GM19025 (cell line): ENCODE data around the gene CELF5.

ENCODE experiments used
- ATAC-seq: cut with Tn5 transposase; IDR thresholded peaks from one replicate; pipeline ENCODE4 v1.9.1; 2021; ENCODE audit warnings: mild to moderate bottlenecking, low read depth, moderate library complexity; ENCODE audit not compliant: unreplicated experiment

CELF5 gene

DNA sequence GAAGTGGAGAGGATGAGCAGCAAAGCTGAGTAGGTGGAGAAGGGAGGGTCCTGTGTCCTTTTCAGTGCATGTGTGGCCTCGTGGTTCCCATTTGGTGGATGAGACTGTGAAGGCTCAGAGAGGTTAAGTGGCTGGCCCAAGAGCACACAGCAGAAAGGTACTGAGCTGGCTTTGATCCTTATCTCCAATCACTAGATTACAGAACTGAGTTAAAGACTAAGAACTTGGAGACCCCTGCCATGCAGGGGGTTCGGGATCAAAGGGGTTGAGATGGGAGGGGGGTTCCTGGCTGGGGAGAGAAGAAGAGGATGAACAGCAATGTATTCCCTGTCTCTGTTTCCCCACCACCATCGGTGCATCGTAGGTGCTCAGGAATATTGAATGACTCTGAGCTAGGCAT lies 11.8 kb downstream of the CELF5 start:
- ATAC-seq: no peak

GRCh38 chr19:3238066-3238561 lies 13.7 kb downstream of the CELF5 start:
- ATAC-seq: no peak

GRCh38 chr19:3239367-3239766 lies 14.9 kb downstream of the CELF5 start:
- no peak for ATAC-seq

DNA sequence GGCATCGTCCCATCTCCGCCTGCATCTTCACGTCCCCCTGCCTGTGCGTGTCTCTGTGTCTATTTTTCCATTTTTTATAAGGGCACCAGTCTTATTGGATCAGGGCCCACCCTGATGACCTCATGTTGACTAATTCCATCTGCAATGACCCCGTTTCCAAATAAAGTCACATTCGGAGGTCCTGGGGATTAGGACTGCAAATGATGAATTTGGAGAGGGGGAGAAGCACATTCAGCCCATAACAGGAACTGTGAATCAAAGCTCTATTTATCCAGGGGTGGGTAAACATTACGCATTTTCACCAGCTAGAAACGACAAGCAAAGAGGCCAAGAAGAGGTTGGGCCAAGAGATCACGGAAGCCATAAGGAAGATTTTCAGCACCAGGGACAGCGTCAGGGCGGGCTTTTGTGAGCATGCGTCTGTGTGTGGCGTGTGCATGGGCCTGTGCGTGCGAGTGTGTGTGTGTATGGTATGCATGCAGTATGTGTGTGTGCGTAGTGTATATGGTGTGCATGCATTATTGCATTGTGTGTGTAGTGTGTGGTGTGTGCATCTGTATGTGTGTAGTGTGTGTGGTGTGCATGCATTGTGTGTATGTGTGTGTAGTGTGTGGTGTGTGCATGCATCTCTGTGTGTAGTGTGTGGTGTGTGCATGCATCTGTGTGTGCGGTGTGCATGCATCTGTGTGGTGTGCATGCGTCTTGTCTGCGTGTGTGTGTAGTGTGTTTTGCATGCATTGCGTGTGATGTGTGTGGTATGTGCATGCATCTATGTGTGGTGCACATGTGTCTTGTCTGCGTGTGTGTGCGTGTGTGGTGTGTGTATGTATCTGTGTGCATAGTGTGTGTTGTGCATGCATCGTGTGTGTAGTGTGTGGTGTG lies 19.6 kb downstream of the CELF5 start:
- no peak for ATAC-seq

GRCh38 chr19:3245050-3245449 lies 20.6 kb downstream of the CELF5 start:
- no peak for ATAC-seq

DNA sequence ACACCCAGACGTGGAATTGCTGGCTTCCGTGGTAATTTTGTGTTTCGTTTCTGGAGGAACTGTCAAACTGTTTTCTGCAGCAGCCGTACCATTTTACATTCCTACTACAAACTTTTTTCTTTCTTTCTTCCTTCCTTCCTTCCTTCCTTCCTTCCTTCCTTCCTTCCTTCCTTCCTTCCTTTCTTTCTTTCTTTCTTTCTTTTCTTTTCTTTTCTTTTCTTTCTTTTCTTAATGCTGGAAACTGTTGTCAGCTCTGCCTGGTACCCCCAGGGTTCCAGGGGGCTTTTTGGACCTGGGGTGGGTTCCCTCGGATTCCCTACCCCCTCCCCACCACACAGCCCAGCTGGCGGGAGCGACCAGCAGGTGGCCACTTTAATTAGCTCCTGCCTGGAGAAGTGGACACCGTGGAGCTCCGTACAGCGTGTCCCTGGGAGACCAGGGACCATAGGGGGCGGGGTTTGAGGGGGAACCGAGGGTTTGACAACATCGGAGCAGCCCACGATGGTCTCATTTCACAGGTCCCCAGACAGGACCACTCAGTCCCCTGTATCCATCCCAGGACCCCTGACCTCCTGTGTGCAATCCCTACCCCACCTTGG lies 24.4 kb downstream of the CELF5 start:
- ATAC-seq: no peak

- no peak for ATAC-seq
These were observed 24.9 kb downstream of the CELF5 start for GRCh38 chr19:3249408-3249807.

DNA sequence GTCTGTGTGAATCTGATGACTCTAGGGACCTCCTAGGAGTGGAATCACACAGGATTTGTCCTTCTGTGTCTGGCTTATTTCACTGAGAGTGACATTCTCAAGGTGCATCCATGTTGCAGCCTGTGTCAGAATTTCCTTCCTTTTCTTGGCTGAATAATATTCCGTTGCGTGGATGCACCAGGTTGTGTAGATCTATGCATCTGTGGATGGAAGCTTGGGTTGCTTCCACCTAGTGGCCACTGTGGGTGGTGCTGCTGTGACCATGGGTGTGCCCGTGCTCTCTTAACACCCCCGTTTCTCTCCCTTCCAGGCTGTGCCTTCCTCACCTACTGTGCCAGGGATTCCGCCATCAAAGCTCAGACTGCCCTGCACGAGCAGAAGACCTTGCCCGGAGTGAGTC lies 26.2 kb downstream of the CELF5 start:
- ATAC-seq: no peak

- ATAC-seq: no peak
These were observed 26.8 kb downstream of the CELF5 start for GRCh38 chr19:3251229-3251628.

DNA sequence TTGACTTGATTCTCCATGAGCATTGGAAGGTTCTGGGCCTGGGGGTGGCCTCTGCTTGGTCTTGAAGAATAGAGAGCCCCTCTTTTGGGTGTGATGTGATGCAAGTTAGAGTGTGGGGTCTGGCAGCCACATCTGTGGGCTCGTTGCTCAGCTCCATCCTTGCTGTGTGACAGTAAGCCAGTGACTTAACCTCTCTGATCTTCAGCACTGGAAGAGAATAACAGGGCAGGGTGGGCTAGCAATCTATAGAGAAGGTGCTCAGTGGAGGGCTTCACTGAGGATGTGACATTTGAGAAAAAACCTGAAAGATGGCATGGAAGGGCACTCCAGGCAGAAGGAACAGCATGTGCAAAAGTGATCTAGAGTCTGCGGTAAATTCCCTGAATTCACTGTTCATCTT lies 28.2 kb downstream of the CELF5 start:
- no peak for ATAC-seq

DNA sequence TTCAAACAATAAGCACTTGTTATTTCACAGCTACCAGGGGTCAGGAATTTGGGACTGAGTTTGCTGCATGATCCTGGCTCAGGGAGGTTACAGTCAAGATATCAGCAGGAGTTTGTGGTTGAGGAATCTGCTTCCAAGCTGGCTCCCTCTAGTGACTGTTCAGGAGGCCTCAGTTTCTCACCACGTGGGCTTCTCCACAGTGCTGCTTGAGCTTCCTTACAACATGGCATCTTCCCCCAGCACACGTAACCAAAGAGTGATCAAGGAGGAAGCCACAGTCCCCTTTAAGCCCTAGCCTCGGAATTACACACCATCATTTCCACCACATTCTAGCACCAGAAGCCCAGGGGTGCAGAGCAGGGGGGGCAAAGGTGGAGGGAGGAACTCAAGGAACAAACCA lies 28.8 kb downstream of the CELF5 start:
- ATAC-seq: no peak

DNA sequence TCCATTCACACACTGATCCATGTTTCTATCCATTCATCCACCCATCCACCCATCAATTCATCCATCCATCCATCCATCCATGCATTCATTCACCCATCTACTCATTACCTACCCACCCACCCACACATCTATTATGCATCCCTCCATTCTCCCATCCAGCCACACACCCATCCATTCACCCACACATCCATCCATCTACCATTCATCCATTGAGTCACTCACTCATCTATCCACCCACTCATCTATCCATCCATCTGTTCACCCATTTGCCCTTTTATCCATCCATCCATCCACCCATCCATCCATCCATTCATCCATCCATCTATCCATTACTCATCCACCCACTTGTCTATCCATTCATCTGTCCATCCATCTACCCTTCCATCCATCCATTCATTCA lies 30.1 kb downstream of the CELF5 start:
- no peak for ATAC-seq

- no peak for ATAC-seq
These were observed 32.6 kb downstream of the CELF5 start for GRCh38 chr19:3257071-3257470.

GRCh38 chr19:3262362-3262761 lies 37.9 kb downstream of the CELF5 start:
- no peak for ATAC-seq

DNA sequence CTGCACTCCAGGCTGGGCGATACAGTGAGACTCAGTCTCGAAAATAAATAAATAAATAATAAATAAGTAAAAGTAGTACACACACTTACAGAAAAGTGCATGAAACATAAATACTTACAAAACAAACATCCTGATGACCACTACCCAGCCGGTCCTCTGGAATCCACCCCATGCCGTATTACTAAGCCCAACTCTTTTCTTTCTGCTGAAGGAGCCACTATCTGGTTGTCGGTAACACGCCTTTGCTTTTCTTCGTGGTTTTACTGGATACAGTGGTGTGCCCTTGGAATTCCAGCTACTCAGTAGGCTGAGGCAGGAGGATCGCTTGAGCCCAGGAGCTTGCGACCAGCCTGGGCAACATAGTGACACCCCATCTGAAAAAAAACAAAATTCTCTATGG lies 39.4 kb downstream of the CELF5 start:
- ATAC-seq: no peak

DNA sequence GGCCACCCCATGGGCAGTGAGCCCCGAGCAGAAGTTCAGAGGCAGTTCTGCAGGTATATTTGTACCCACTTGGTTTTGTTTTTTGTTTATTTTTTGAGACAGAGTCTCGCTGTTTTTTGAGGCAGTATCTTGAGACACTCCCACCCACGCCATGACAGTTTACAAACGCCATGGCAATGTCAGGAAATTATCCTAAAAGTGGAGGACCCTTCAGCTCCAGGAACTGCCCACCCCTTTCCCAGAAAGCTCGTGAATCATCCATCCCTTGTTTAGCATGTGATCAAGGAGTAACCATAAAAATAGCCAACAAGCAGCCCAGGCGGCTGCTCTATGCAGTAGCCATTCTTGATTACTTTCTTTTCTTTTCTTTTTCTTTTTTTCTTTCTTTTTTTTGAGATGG lies 41.0 kb downstream of the CELF5 start:
- no peak for ATAC-seq

- ATAC-seq: no peak
These were observed 41.7 kb downstream of the CELF5 start for GRCh38 chr19:3266092-3266693.

DNA sequence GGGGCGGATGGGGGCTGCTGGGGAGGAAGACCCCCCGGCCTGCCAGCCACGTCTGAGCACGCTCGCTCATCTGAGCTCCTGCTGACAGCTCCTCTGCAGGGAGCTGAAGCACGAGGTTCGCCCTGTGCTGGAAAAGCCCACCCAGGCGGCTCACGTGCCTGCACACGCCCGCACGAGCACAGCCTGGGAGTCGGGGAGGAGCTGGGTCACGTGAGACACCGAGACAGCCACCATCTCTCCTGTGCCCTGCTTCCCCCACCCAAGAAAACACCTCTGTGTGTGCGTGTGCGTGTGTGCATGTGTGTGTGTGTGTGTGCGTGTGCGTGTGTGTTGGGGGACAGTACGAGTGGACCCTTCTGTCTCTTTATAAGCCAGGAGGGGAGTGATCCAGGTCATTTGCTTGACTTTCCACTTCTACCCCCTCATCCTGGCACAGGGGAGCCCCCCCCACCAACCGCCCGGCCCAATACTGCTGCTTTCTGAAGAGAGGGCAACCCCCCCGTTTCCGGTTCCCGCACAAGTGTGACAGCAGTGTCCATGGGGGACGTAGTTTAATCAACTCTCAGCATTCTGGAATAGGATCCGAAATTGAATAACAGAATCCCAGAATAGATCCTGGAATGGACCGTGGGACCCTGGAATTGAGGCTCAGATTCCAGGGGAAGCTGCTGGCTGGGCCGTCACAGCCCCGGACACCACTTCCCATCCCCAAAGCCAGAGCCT lies 42.5 kb downstream of the CELF5 start:
- ATAC-seq: no peak

DNA sequence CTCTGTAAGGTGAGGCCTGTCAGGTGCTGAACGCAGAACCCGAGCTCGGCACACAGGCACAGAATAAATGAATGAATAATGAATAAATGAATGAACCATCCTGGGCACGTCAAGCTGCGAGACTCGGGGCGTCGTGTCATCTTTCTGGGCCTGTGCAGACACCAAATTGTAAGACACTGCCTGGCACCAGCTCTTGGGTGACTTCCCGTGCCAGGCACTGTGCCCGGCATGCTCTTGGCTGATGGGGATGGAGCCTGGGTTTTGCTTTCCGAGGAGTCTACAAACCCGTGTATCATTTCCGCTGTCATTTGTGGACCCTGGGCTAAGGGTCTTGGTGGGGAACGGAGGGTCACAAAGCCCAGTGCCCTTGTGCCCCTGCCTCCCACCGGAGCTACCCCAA lies 43.9 kb downstream of the CELF5 start:
- no peak for ATAC-seq

DNA sequence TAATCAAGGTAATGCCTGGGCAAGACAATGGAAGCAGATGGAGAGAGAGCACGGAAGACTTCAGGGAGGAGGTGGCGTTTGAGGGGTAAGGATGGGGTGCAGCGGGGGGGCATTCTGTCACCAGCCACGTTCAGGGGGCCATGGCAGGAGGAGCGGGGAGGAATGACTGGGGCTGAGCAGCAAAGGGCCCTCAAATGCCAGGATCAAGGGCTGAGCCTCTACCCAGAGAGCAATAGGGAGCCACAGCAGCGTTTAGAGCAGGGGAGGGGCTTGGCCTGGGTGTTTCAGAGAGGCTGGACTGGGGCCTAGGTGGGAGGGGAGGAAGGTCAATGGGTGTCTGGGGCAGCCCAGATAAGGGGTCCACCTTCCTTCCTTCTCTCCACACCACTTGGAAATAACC lies 44.3 kb downstream of the CELF5 start:
- no peak for ATAC-seq
